K562 (cell line): ENCODE results near the gene SPHK2. TPM values are rescaled to one million over a fixed set of nuclear protein-coding genes. Genes with fewer than 3 reads are reported as not detected.

Source experiments
- ARID3B ChIP-seq: fragments of 250-450 bp; sonication (Bioruptor Pico); IDR thresholded peaks from 2 replicates; pipeline ENCODE4 v1.4.0; 2020; ENCODE audit warnings: borderline replicate concordance
- CBX5 ChIP-seq: IDR thresholded peaks from 2 replicates; pipeline ENCODE4 v1.6.1; 2014; ENCODE audit warnings: low read depth, borderline replicate concordance
- CC2D1A ChIP-seq: fragments of 450-650 bp; IDR thresholded peaks from 2 replicates; pipeline ENCODE4 v1.6.1; 2017; ENCODE audit warnings: mild to moderate bottlenecking
- CCNT2 ChIP-seq: IDR thresholded peaks from 2 replicates; pipeline ENCODE4 v1.6.1; 2011; ENCODE audit warnings: borderline replicate concordance, low read depth, mild to moderate bottlenecking, moderate library complexity, mixed read lengths, low read length; ENCODE audit not compliant: insufficient read length; ENCODE audit errors: extremely low read depth
- CHD2 ChIP-seq: IDR thresholded peaks from 2 replicates; pipeline ENCODE4 v1.6.1; 2011; ENCODE audit warnings: low read depth, low read length
- ETV5 ChIP-seq: sonication (generic); formaldehyde crosslinking; IDR thresholded peaks from 2 replicates; pipeline ENCODE4 v1.4.0; 2020; ENCODE audit warnings: low read depth, mild to moderate bottlenecking, missing genetic modification reagents
- FOS ChIP-seq: IDR thresholded peaks from 3 replicates; pipeline ENCODE4 v1.6.1; 2011; ENCODE audit not compliant: insufficient read length; ENCODE audit errors: extremely low read depth
- FOXA1 ChIP-seq: fragments of 450-650 bp; IDR thresholded peaks from 2 replicates; pipeline ENCODE4 v1.6.1; 2016; ENCODE audit warnings: mild to moderate bottlenecking, borderline replicate concordance
- FUS ChIP-seq: fragments of 200-400 bp; formaldehyde crosslinking; optimal IDR thresholded peaks from 2 replicates; pipeline ENCODE3; 2017; ENCODE audit warnings: low read depth, low read length
- GATAD2A ChIP-seq: fragments of 450-650 bp; IDR thresholded peaks from 2 replicates; pipeline ENCODE4 v1.6.1; 2017
- LARP7 ChIP-seq: fragments of 450-650 bp; IDR thresholded peaks from 2 replicates; pipeline ENCODE4 v1.6.1; 2016
- MTA3 ChIP-seq: fragments of 450-650 bp; formaldehyde crosslinking; IDR thresholded peaks from 2 replicates; pipeline ENCODE4 v1.6.1; 2017; ENCODE audit warnings: mild to moderate bottlenecking, borderline replicate concordance
- OTX1 ChIP-seq: fragments of 450-650 bp; formaldehyde crosslinking; IDR thresholded peaks from 2 replicates; pipeline ENCODE4 v1.4.0; 2022; ENCODE audit warnings: mild to moderate bottlenecking
- RCOR1 ChIP-seq, 2 experiments: IDR thresholded peaks; 2 replicates each; pipeline ENCODE4 v1.6.1; 2012; ENCODE audit warnings: low read depth in 2 of 2, low read length in 2 of 2, borderline replicate concordance in 1 of 2, improper control_type of control experiment in 1 of 2
- SRSF3 ChIP-seq: fragments of 200-400 bp; formaldehyde crosslinking; IDR thresholded peaks from 2 replicates; pipeline ENCODE4 v1.6.1; 2016; ENCODE audit warnings: mild to moderate bottlenecking, low read length, moderate library complexity; ENCODE audit not compliant: insufficient read depth
- TCF15 ChIP-seq: fragments of 250-450 bp; sonication (Bioruptor Pico); IDR thresholded peaks from 2 replicates; pipeline ENCODE4 v1.8.0; 2022; ENCODE audit warnings: moderate library complexity, mild to moderate bottlenecking, inconsistent platforms
- THAP12 ChIP-seq: fragments of 250-450 bp; sonication (Bioruptor Pico); IDR thresholded peaks from 2 replicates; pipeline ENCODE4 v1.9.0; 2021; ENCODE audit warnings: mild to moderate bottlenecking, inconsistent platforms
- TRIM24 ChIP-seq, 2 experiments: fragments of 450-650 bp; IDR thresholded peaks; 2 replicates each; pipeline ENCODE4 v1.6.1; 2016
- TSHZ1 ChIP-seq: fragments of 250-450 bp; sonication (Bioruptor Pico); IDR thresholded peaks from 2 replicates; pipeline ENCODE4 v1.4.0; 2020; ENCODE audit warnings: mild to moderate bottlenecking, moderate library complexity
- ZBTB1 ChIP-seq: sonication (generic); formaldehyde crosslinking; IDR thresholded peaks from 2 replicates; pipeline ENCODE4 v1.8.1; 2023; ENCODE audit warnings: missing genetic modification reagents, low read depth, mild to moderate bottlenecking, borderline replicate concordance
- ZFX ChIP-seq: sonication (generic); formaldehyde crosslinking; IDR thresholded peaks from 2 replicates; pipeline ENCODE4 v1.8.0; 2022; ENCODE audit warnings: mild to moderate bottlenecking, missing genetic modification reagents, moderate library complexity
- ZNF41 ChIP-seq: fragments of 250-450 bp; sonication (Bioruptor Pico); conservative IDR thresholded peaks from 2 replicates; pipeline ENCODE4 v1.4.0; 2020; ENCODE audit warnings: mild to moderate bottlenecking
- ZNF444 ChIP-seq: fragments of 250-450 bp; sonication (Bioruptor Pico); IDR thresholded peaks from 2 replicates; pipeline ENCODE4 v1.4.0; 2020; ENCODE audit warnings: mild to moderate bottlenecking, moderate library complexity
- polyA plus RNA-seq, 8 experiments: library from polyadenylated mRNA; depleted of rRNA in 4 of 8; stranded (reverse) in 5 of 8; unstranded in 3 of 8; fragments of >200 nt; fragmentation: Nextera tagmentation in 2 of 8; fragmentation: Illumina TruSeq in 1 of 8; extraction: Ambion mirVana in 2 of 8; extraction: Trizol in 1 of 8; gene quantifications; 2 replicates each; pipeline versions ENCODE4 v1.2.1 to v1.2.3, GENCODE V29; 2011 to 2014; ENCODE audit warnings: inconsistent platforms in 1 of 8, missing spikeins in 1 of 8
- total RNA-seq, 7 experiments: library from RNA; depleted of rRNA in 6 of 7; stranded (reverse); fragments of >200 nt in 6 of 7; fragmentation: Illumina TruSeq in 2 of 7; extraction: Trizol in 2 of 7; gene quantifications; 2 replicates each; pipeline versions ENCODE4 v1.2.1 to v1.2.3, GENCODE V29; 2011 to 2021; ENCODE audit warnings: low replicate concordance in 1 of 7

SPHK2 gene
- total and polyA plus RNA-seq, 9 of the 15 experiments (the other 6 are each of a cell fraction or from before 2014, with no cell fraction given): 0.10 to 15.2 (median 2.9) TPM

GRCh38 chr19:48624067-48624594, 4.8 kb downstream of the SPHK2 start (continued):
- TF ChIP-seq TCF15 (CRISPR knock-in tag): no peak
- no peak for TF ChIP-seq ZNF444 (CRISPR knock-in tag)
- no peak for TF ChIP-seq OTX1 (CRISPR knock-in tag)
- no peak for TF ChIP-seq ZBTB1
- no peak for TF ChIP-seq CC2D1A
- TF ChIP-seq FOXA1: no peak
- no peak for TF ChIP-seq ZNF41 (CRISPR knock-in tag)
- TF ChIP-seq ZFX (CRISPR knock-in tag): peak; percentile 94
- no peak for TF ChIP-seq LARP7
- no peak for TF ChIP-seq ARID3B
- no peak for TF ChIP-seq FUS
- no peak for TF ChIP-seq TRIM24 (IDR thresholded peaks at IDR 0.05)
- peak; percentile 91 for TF ChIP-seq CHD2
- TF ChIP-seq THAP12 (CRISPR knock-in tag): no peak
- peak; percentile 86 for TF ChIP-seq FOS
- TF ChIP-seq GATAD2A: no peak
- TF ChIP-seq CBX5: no peak
- no peak for TF ChIP-seq TSHZ1
- TF ChIP-seq RCOR1 (IDR thresholded peaks at IDR 0.05; ENCODE audit: borderline replicate concordance in 1 of 2, low read depth in 2 of 2, low read length in 2 of 2): peak; percentile 35 to 43; a peak in 1 of 4 replicates
- peak; percentile 68 for TF ChIP-seq CCNT2
- no peak for TF ChIP-seq MTA3
- TF ChIP-seq SRSF3: no peak
- TF ChIP-seq ETV5: no peak
